Stimulated activated CD4-positive, alpha-beta T cell treated with anti-CD3 and anti-CD28 coated beads, Interleukin-4, amount 100 ng/mL, for 24 hours (primary cell): ENCODE data around the gene PYGO2.
A peak's percentile ranks its signal among the peaks of the same experiment; 100 is the strongest.
"Not testable (repeated sequence)": the region's sequence is repeated elsewhere in the genome, so short reads cannot be mapped to it uniquely, and the experiment has no call there.

Source experiments
- DNase-seq: peaks from one replicate; pipeline ENCODE4 v3.0.0-alpha.2; 2020

Gene PYGO2

GRCh38 chr1:154940213-154940560 lies 21.4 kb downstream of the PYGO2 start:
- DNase-seq, result peak; percentile 3

- peak; percentile 2 for DNase-seq
These were observed 22.8 kb downstream of the PYGO2 start for GRCh38 chr1:154938604-154939399.

- peak; percentile 7 for DNase-seq
These were observed 23.6 kb downstream of the PYGO2 start for GRCh38 chr1:154937988-154938386.

- peak; percentile 91 for DNase-seq
These were observed 24.2 kb downstream of the PYGO2 start for GRCh38 chr1:154937085-154937987.

GRCh38 chr1:154936555-154937084 lies 25.0 kb downstream of the PYGO2 start, which contains the start of gene PMVK:
Gene PMVK (minus strand): TSS chr1:154936719. CDS start chr1:154936685, 34 bp downstream.
- peak; percentile 97 for DNase-seq

- no peak for DNase-seq
These were observed 25.6 kb downstream of the PYGO2 start for GRCh38 chr1:154935749-154936554.

GRCh38 chr1:154934358-154934948 lies 27.1 kb downstream of the PYGO2 start:
- DNase-seq, result no peak

- DNase-seq, result no peak
These were observed 29.6 kb downstream of the PYGO2 start for GRCh38 chr1:154931940-154932487.

- DNase-seq, result no peak
These were observed 35.4 kb downstream of the PYGO2 start for GRCh38 chr1:154926201-154926600.

GRCh38 chr1:154925335-154926170 lies 36.0 kb downstream of the PYGO2 start:
- DNase-seq, result no peak

GRCh38 chr1:154923695-154924094 lies 37.9 kb downstream of the PYGO2 start:
- DNase-seq, result no peak

- DNase-seq, result no peak
These were observed 48.3 kb downstream of the PYGO2 start for GRCh38 chr1:154913273-154913672.

- DNase-seq, result no peak
These were observed 48.8 kb downstream of the PYGO2 start for GRCh38 chr1:154912755-154913154.

GRCh38 chr1:154911691-154912550 lies 49.7 kb downstream of the PYGO2 start:
- DNase-seq, result no peak

- no peak for DNase-seq
These were observed 50.7 kb downstream of the PYGO2 start for GRCh38 chr1:154910851-154911250.

GRCh38 chr1:154908937-154909336 lies 52.6 kb downstream of the PYGO2 start:
- DNase-seq, result no peak

GRCh38 chr1:154908129-154908528 lies 53.5 kb downstream of the PYGO2 start:
- DNase-seq, result not testable (repeated sequence)
